K562 (cell line): ENCODE results near the gene PRKAG2. TPM values are rescaled to one million over a fixed set of nuclear protein-coding genes. Genes with fewer than 3 reads are reported as not detected.

Experiments
- ATAC-seq: fragments of 200-7000 bp; cut with Tn5 transposase; 3 replicates; pipeline ENCODE4 v1.9.1; 2020; ENCODE audit warnings: moderate library complexity
- BruUV-seq: library from RNA; stranded (reverse); fragments of 400-500 nt; replicated peaks from 2 replicates; lab custom pipeline; 2021; lab: Mats Ljungman, UMichigan
- CTCF ChIA-PET: fragments of 300-600 bp; formaldehyde crosslinking; extraction: SDS; loops from one replicate; lab custom pipeline; 2021; ENCODE audit warnings: low intra/inter-chr PET ratio; lab: Yijun Ruan, JAX
- POLR2A ChIA-PET: fragments of 300-600, 350-650 bp; sonication (Branson Sonifier 250); formaldehyde crosslinking; extraction: SDS; loops from one replicate; lab custom pipeline; 2021; ENCODE audit warnings: antibody characterized with exemption, inconsistent platforms; lab: Yijun Ruan, JAX
- DNase-seq, 4 experiments: peaks; one replicate each; pipeline versions ENCODE4 v3.0.0 to v3.0.0-alpha.2; 2011 to 2018; ENCODE audit warnings: low spot score in 3 of 4, mixed read lengths in 3 of 4; ENCODE audit errors: extremely low read depth in 1 of 4
- FAIRE-seq: peaks from 2 replicates; lab custom pipeline; 2011; peaks lifted over from hg19 to GRCh38; lab: Jason Lieb, UNC
- H2AFZ ChIP-seq: 2 replicates; pipeline ENCODE4 v1.6.0; 2011; ENCODE audit warnings: low read depth, low read length, control low read depth, inconsistent platforms
- H3K27ac ChIP-seq: fragments of 200-600 bp; 3 replicates; pipeline ENCODE4 v1.8.0; 2011; ENCODE audit warnings: low read depth, mild to moderate bottlenecking, control low read depth, inconsistent platforms, low read length, moderate library complexity, mixed read lengths; ENCODE audit errors: extremely low read depth
- H3K27me3 ChIP-seq, 2 experiments: fragments of 300-600 bp in 1 of 2; 2 replicates in 1 of 2; 3 replicates in 1 of 2; pipeline versions ENCODE4 v1.6.0 to v1.8.0; 2011; ENCODE audit warnings: inconsistent platforms in 2 of 2, low read length in 2 of 2, mild to moderate bottlenecking in 1 of 2, mixed read lengths in 1 of 2, moderate library complexity in 1 of 2; ENCODE audit not compliant: control insufficient read depth in 2 of 2, insufficient read depth in 2 of 2
- H3K36me3 ChIP-seq: fragments of 300-600 bp; 3 replicates; pipeline ENCODE4 v1.8.0; 2011; ENCODE audit warnings: mild to moderate bottlenecking, low read length, inconsistent platforms; ENCODE audit not compliant: control insufficient read depth, insufficient read depth
- H3K4me1 ChIP-seq, 2 experiments: fragments of 200-600 bp in 1 of 2; replicated peaks in 1 of 2; 2 replicates in 1 of 2; 3 replicates in 1 of 2; pipeline versions ENCODE4 v1.5.1 to v1.8.0; 2011; ENCODE audit warnings: inconsistent platforms in 2 of 2, low read length in 2 of 2, mild to moderate bottlenecking in 1 of 2, mixed read lengths in 1 of 2, moderate library complexity in 1 of 2; ENCODE audit not compliant: control insufficient read depth in 2 of 2, insufficient read depth in 2 of 2
- H3K4me2 ChIP-seq: 2 replicates; pipeline ENCODE4 v1.6.1; 2011; ENCODE audit warnings: low read length, control low read depth, inconsistent platforms, mixed read lengths; ENCODE audit not compliant: insufficient read depth
- H3K4me3 ChIP-seq: fragments of 200-600 bp; sonication (generic), shearing (Covaris generic); 2 replicates; pipeline ENCODE4 v1.5.1; 2016; ENCODE audit warnings: control low read depth, inconsistent platforms
- H3K79me2 ChIP-seq: fragments of 200-600 bp; 3 replicates; pipeline ENCODE4 v1.8.0; 2011; ENCODE audit warnings: low read length, inconsistent platforms; ENCODE audit not compliant: control insufficient read depth, insufficient read depth
- H3K9ac ChIP-seq, 2 experiments: 2 replicates each; pipeline versions ENCODE4 v1.6.0 to v1.6.1; 2011; ENCODE audit warnings: low read depth in 2 of 2, low read length in 2 of 2, control low read depth in 1 of 2, inconsistent platforms in 1 of 2, mild to moderate bottlenecking in 1 of 2, mixed read lengths in 1 of 2; ENCODE audit not compliant: insufficient read depth in 1 of 2
- H3K9me1 ChIP-seq: one replicate; pipeline ENCODE4 v1.6.0; 2011; ENCODE audit warnings: inconsistent platforms, mild to moderate bottlenecking, low read length, moderate library complexity; ENCODE audit not compliant: control insufficient read depth, insufficient read depth
- H3K9me3 ChIP-seq: replicated peaks from 2 replicates; pipeline ENCODE4 v1.5.1; 2011; ENCODE audit warnings: low read depth, low read length, inconsistent platforms; ENCODE audit not compliant: control insufficient read depth, insufficient read depth
- H4K20me1 ChIP-seq: replicated peaks from 2 replicates; pipeline ENCODE4 v1.6.1; 2011; ENCODE audit warnings: low read length, inconsistent platforms, mixed read lengths; ENCODE audit not compliant: control insufficient read depth, insufficient read depth
- BRD4 ChIP-seq: fragments of 200-600 bp; sonication (generic); IDR thresholded peaks from 2 replicates; pipeline ENCODE4 v1.6.1; 2017; ENCODE audit warnings: inconsistent platforms
- HNRNPLL ChIP-seq: fragments of 200-400 bp; formaldehyde crosslinking; IDR thresholded peaks from 2 replicates; pipeline ENCODE4 v1.6.1; 2017; ENCODE audit warnings: low read length, low read depth, mild to moderate bottlenecking; ENCODE audit not compliant: poor library complexity, severe bottlenecking
- NFE2 ChIP-seq: IDR thresholded peaks from 2 replicates; pipeline ENCODE4 v1.6.1; 2014; ENCODE audit warnings: antibody characterized with exemption, low read depth
- POLR2AphosphoS5 ChIP-seq: IDR thresholded peaks from 2 replicates; pipeline ENCODE4 v1.6.1; 2011; ENCODE audit warnings: mild to moderate bottlenecking, low read depth, low read length, moderate library complexity; ENCODE audit not compliant: control insufficient read depth, insufficient read depth
- SRSF3 ChIP-seq: fragments of 200-400 bp; formaldehyde crosslinking; IDR thresholded peaks from 2 replicates; pipeline ENCODE4 v1.6.1; 2016; ENCODE audit warnings: mild to moderate bottlenecking, low read length, moderate library complexity; ENCODE audit not compliant: insufficient read depth
- STAG1 ChIP-seq: sonication (generic); formaldehyde crosslinking; IDR thresholded peaks from 2 replicates; pipeline ENCODE4 v1.5.0; 2020; ENCODE audit warnings: missing genetic modification reagents, borderline replicate concordance
- THRB ChIP-seq: fragments of 450-650 bp; formaldehyde crosslinking; conservative IDR thresholded peaks from 2 replicates; pipeline ENCODE4 v1.4.0; 2022; ENCODE audit warnings: mild to moderate bottlenecking, missing genetic modification characterization
- ZBTB26 ChIP-seq: fragments of 450-650 bp; formaldehyde crosslinking; IDR thresholded peaks from 2 replicates; pipeline ENCODE4 v1.4.0; 2022; ENCODE audit warnings: missing genetic modification characterization
- WGBS: fragments of 100-300 bp; shearing (Covaris generic); methylation state at CpG from one replicate; pipeline ENCODE4 v1.1.6; 2016; ENCODE audit warnings: low coverage, mixed read lengths; ENCODE audit not compliant: insufficient coverage; ENCODE audit errors: missing lambda C conversion rate; 5-methylcytosine and 5-hydroxymethylcytosine counted together
- in situ Hi-C: fragments of 300-500 bp; cut with MboI; formaldehyde crosslinking; loops from 4 replicates; pipeline ENCODE4 v1.15.0; 2018; ENCODE audit warnings: inconsistent platforms, mixed read lengths
- intact Hi-C: fragments of 100-400 bp; cut with micrococcal nuclease; formaldehyde crosslinking; loops from 2 replicates; pipeline ENCODE4 v1.14.2; 2022
- polyA plus RNA-seq, 8 experiments: library from polyadenylated mRNA; depleted of rRNA in 4 of 8; stranded (reverse) in 5 of 8; unstranded in 3 of 8; fragments of >200 nt; fragmentation: Nextera tagmentation in 2 of 8; fragmentation: Illumina TruSeq in 1 of 8; extraction: Ambion mirVana in 2 of 8; extraction: Trizol in 1 of 8; gene quantifications; 2 replicates each; pipeline versions ENCODE4 v1.2.1 to v1.2.3, GENCODE V29; 2011 to 2014; ENCODE audit warnings: inconsistent platforms in 1 of 8, missing spikeins in 1 of 8
- total RNA-seq, 7 experiments: library from RNA; depleted of rRNA in 6 of 7; stranded (reverse); fragments of >200 nt in 6 of 7; fragmentation: Illumina TruSeq in 2 of 7; extraction: Trizol in 2 of 7; gene quantifications; 2 replicates each; pipeline versions ENCODE4 v1.2.1 to v1.2.3, GENCODE V29; 2011 to 2021; ENCODE audit warnings: low replicate concordance in 1 of 7
- TF ChIP-seq, protein P1 (sequence below), 2 experiments: fragments of 450-650 bp; formaldehyde crosslinking in 1 of 2; IDR thresholded peaks; 2 replicates each; pipeline versions ENCODE4 v1.4.0 to v1.6.1; 2014 to 2020; ENCODE audit warnings: mild to moderate bottlenecking in 2 of 2, borderline replicate concordance in 1 of 2, low read depth in 1 of 2

Gene PRKAG2
- total and polyA plus RNA-seq, 9 of the 15 experiments (the other 6 are each of a cell fraction or from before 2014, with no cell fraction given) = 0.99 to 5.6 (median 3.3) TPM

- TF ChIP-seq THRB (no peak), BRD4 (no peak)
Observed at GRCh38 chr7:151793531-151793951, 83.4 kb downstream of the PRKAG2 start (continued).

GRCh38 chr7:151792636-151793035, 84.3 kb downstream of the PRKAG2 start:
- no TSS peak for BruUV-seq
- H3K79me2 ChIP-seq = no peaks in the 10 kb centered on the region
- no peak for DNase-seq
- in situ Hi-C loops (no loop called here), intact Hi-C loops (no loop called here)
- H3K9me1 ChIP-seq = no peaks in the 10 kb centered on the region
- ChIA-PET POLR2A (interaction anchor here (0.8 to 1.1 kb wide), 3 partner anchors 15 to 357 kb away, joined by 3 read pairs; no protein-coding TSS in a partner anchor), CTCF (no interaction called here)
- H2AFZ ChIP-seq = no peak overlapping the region
- H3K4me2 ChIP-seq = no peak overlapping the region
- ATAC-seq = no peak
- H3K4me1 ChIP-seq = peaks cover 0 to 11% of the 10 kb centered on the region in 2 experiments; a peak in 3 of 5 replicates
- H3K27me3 ChIP-seq = peaks cover 67 to 84% of the 10 kb centered on the region in 2 experiments
- H3K9me3 ChIP-seq = no peaks in the 10 kb centered on the region
- TF ChIP-seq POLR2AphosphoS5 (no peak), SRSF3 (no peak), NFE2 (no peak), HNRNPLL (no peak), STAG1 (CRISPR knock-in tag) (no peak), ZBTB26 (CRISPR knock-in tag) (no peak)
- TF ChIP-seq, protein P1, sequence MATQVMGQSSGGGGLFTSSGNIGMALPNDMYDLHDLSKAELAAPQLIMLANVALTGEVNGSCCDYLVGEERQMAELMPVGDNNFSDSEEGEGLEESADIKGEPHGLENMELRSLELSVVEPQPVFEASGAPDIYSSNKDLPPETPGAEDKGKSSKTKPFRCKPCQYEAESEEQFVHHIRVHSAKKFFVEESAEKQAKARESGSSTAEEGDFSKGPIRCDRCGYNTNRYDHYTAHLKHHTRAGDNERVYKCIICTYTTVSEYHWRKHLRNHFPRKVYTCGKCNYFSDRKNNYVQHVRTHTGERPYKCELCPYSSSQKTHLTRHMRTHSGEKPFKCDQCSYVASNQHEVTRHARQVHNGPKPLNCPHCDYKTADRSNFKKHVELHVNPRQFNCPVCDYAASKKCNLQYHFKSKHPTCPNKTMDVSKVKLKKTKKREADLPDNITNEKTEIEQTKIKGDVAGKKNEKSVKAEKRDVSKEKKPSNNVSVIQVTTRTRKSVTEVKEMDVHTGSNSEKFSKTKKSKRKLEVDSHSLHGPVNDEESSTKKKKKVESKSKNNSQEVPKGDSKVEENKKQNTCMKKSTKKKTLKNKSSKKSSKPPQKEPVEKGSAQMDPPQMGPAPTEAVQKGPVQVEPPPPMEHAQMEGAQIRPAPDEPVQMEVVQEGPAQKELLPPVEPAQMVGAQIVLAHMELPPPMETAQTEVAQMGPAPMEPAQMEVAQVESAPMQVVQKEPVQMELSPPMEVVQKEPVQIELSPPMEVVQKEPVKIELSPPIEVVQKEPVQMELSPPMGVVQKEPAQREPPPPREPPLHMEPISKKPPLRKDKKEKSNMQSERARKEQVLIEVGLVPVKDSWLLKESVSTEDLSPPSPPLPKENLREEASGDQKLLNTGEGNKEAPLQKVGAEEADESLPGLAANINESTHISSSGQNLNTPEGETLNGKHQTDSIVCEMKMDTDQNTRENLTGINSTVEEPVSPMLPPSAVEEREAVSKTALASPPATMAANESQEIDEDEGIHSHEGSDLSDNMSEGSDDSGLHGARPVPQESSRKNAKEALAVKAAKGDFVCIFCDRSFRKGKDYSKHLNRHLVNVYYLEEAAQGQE (IDR thresholded peaks at IDR 0.05; ENCODE audit: borderline replicate concordance) = no peak
- TF ChIP-seq, protein P1 (CRISPR knock-in tag; IDR thresholded peaks at IDR 0.05; ENCODE audit: low read depth) = no peak
- H4K20me1 ChIP-seq = peaks cover 16% of the 10 kb centered on the region
- no peak overlapping the region for H3K27ac ChIP-seq
- FAIRE-seq = no peak
- H3K9ac ChIP-seq = no peak overlapping the region
- H3K4me3 ChIP-seq = no peak overlapping the region
- no peaks in the 10 kb centered on the region for H3K36me3 ChIP-seq
- WGBS = 2% methylated on average over 16 of the region's 16 CpGs
